ENCODE data around the gene KLHDC9. TPM values are rescaled to one million over a fixed set of nuclear protein-coding genes. Genes with fewer than 3 reads are reported as not detected.

The KLHDC9 gene
- polyA plus RNA-seq, 2 of the 4 experiments (the other 2 are of a cell fraction), result 1.2 to 3.6 TPM

GRCh38 chr1:161100556-161100955 is 2.4 kb downstream of the KLHDC9 start:
- ChIA-PET CTCF (interaction anchor here (0.8 to 9.7 kb wide), 7 partner anchors 12 to 111 kb away, joined by 3 to 319 read pairs (median 13); partner anchors contain the start of genes ARHGAP30 and NECTIN4), POLR2A (no interaction called here)
- Histone ChIP-seq H3K4me2 (no peak overlapping the region), H3K4me3 (no peak overlapping the region), H3K9me3 (no peaks in the 10 kb centered on the region), H3K27ac (no peak overlapping the region), H3K4me1 (peaks cover 11% of the 10 kb centered on the region; the same call in 2 of the 3 replicates)
- no peak for ATAC-seq
- no peak for DNase-seq (ENCODE audit: low read depth in 1 of 2, low spot score in 1 of 2)
- TF ChIP-seq JUNB (IDR thresholded peaks at IDR 0.05), result no peak
- no peak for TF ChIP-seq HES2 (IDR thresholded peaks at IDR 0.05)
- TF ChIP-seq BHLHE40 (IDR thresholded peaks at IDR 0.05; ENCODE audit: low read depth, low read length), result no peak
- TF ChIP-seq JUN (IDR thresholded peaks at IDR 0.05), result no peak
- no peak for TF ChIP-seq BCL3 (IDR thresholded peaks at IDR 0.05)
- no peak for TF ChIP-seq HEYL (CRISPR knock-in tag; IDR thresholded peaks at IDR 0.05)
- no peak for TF ChIP-seq FOSL2 (IDR thresholded peaks at IDR 0.05)
- no peak for TF ChIP-seq FOSL2 (CRISPR knock-in tag; IDR thresholded peaks at IDR 0.05)
- no peak for TF ChIP-seq EP300 (IDR thresholded peaks at IDR 0.05)
- WGBS (ENCODE audit: missing lambda C conversion rate), result 82% methylated on average over 2 of the region's 2 CpGs
- no peak for FAIRE-seq

GRCh38 chr1:161106431-161106830 is 8.3 kb downstream of the KLHDC9 start:
- FAIRE-seq (no peak), ATAC-seq (no peak), DNase-seq (ENCODE audit: low read depth in 1 of 2, low spot score in 1 of 2) (no peak)
- no peak overlapping the region for H3K27ac ChIP-seq
- H3K4me3 ChIP-seq, result no peak overlapping the region
- WGBS (ENCODE audit: missing lambda C conversion rate), result 93% methylated on average over 1 of the region's 1 CpG
- no peak overlapping the region for H3K4me2 ChIP-seq
- ChIA-PET POLR2A (no interaction called here), CTCF (interaction anchor here (0.6 to 5.2 kb wide), 3 partner anchors 9 to 70 kb away, joined by 3 to 30 read pairs (median 3); partner anchors contain the start of gene KLHDC9)
- no peaks in the 10 kb centered on the region for H3K9me3 ChIP-seq
- TF ChIP-seq HEYL (CRISPR knock-in tag; IDR thresholded peaks at IDR 0.05), result no peak
- TF ChIP-seq HES2 (IDR thresholded peaks at IDR 0.05), result no peak
- no peak for TF ChIP-seq EHMT2 (IDR thresholded peaks at IDR 0.05; ENCODE audit: low read depth)
- TF ChIP-seq ZNF302 (CRISPR knock-in tag; IDR thresholded peaks at IDR 0.05), result no peak
- TF ChIP-seq MAX (IDR thresholded peaks at IDR 0.05), result no peak
- TF ChIP-seq JUN (IDR thresholded peaks at IDR 0.05), result no peak
- TF ChIP-seq ZSCAN20 (CRISPR knock-in tag; IDR thresholded peaks at IDR 0.05), result no peak
- no peak for TF ChIP-seq CHD2 (IDR thresholded peaks at IDR 0.05; ENCODE audit: low read length, partially characterized antibody)
- no peak for TF ChIP-seq FOSL2 (IDR thresholded peaks at IDR 0.05)
- TF ChIP-seq FOSL2 (CRISPR knock-in tag; IDR thresholded peaks at IDR 0.05), result no peak
- TF ChIP-seq TP53 (CRISPR knock-in tag; IDR thresholded peaks at IDR 0.05), result no peak
- TF ChIP-seq RNF2 (IDR thresholded peaks at IDR 0.05; ENCODE audit: borderline replicate concordance, low read depth), result no peak
- TF ChIP-seq FOSB (CRISPR knock-in tag; IDR thresholded peaks at IDR 0.05), result no peak
- TF ChIP-seq PHF8 (IDR thresholded peaks at IDR 0.05; ENCODE audit: borderline replicate concordance, low read depth), result no peak
- TF ChIP-seq E2F6 (IDR thresholded peaks at IDR 0.05; ENCODE audit: borderline replicate concordance, low read depth), result no peak
- TF ChIP-seq BCL3 (IDR thresholded peaks at IDR 0.05), result no peak
- no peaks in the 10 kb centered on the region for H3K4me1 ChIP-seq

- H3K9me3 ChIP-seq, result no peaks in the 10 kb centered on the region
- 87% methylated on average over 3 of the region's 3 CpGs for WGBS (ENCODE audit: missing lambda C conversion rate)
- no peak overlapping the region for H3K27ac ChIP-seq
- ChIA-PET POLR2A (no interaction called here), CTCF (interaction anchor here (1.5 to 2.0 kb wide), 2 partner anchors 14 to 113 kb away, joined by 4 to 7 read pairs; no protein-coding TSS in a partner anchor)
- no peak for DNase-seq (ENCODE audit: low read depth in 1 of 2, low spot score in 1 of 2)
- no peak overlapping the region for H3K4me3 ChIP-seq
- peaks cover 35% of the 10 kb centered on the region for H3K4me1 ChIP-seq
- no peak for ATAC-seq
- H3K4me2 ChIP-seq, result no peak overlapping the region
- no peak for FAIRE-seq
- TF ChIP-seq CBX2 (IDR thresholded peaks at IDR 0.05; ENCODE audit: borderline replicate concordance, low read depth) (no peak), E2F6 (IDR thresholded peaks at IDR 0.05; ENCODE audit: borderline replicate concordance, low read depth) (no peak), HOXB13 (CRISPR knock-in tag; IDR thresholded peaks at IDR 0.05; ENCODE audit: low read depth) (no peak), TFCP2L1 (CRISPR knock-in tag; IDR thresholded peaks at IDR 0.05) (no peak), MAFK (IDR thresholded peaks at IDR 0.05; ENCODE audit: partially characterized antibody) (no peak), REST (IDR thresholded peaks at IDR 0.05) (no peak), HDAC2 (IDR thresholded peaks at IDR 0.05) (no peak), MAX (IDR thresholded peaks at IDR 0.05) (no peak)
Observed at GRCh38 chr1:161111117-161111516, 13.0 kb downstream of the KLHDC9 start.

Measured in A549 (cell line).